ES-I3 (cell line): ENCODE results near the gene RETREG2.
A peak's percentile ranks its signal among the peaks of the same experiment; 100 is the strongest.

Source experiments
- H3K36me3 ChIP-seq: 2 replicates; pipeline ENCODE4 v1.6.1; 2013; ENCODE audit warnings: mild to moderate bottlenecking, low read length, control low read depth, moderate library complexity; ENCODE audit not compliant: insufficient read depth
- H3K4me1 ChIP-seq: 2 replicates; pipeline ENCODE4 v1.6.1; 2013; ENCODE audit warnings: mild to moderate bottlenecking, control low read depth, low read length; ENCODE audit not compliant: insufficient read depth
- H3K9ac ChIP-seq: 2 replicates; pipeline ENCODE4 v1.6.1; 2013; ENCODE audit warnings: low read depth, mild to moderate bottlenecking, low read length, moderate library complexity
- H3K9me3 ChIP-seq: 2 replicates; pipeline ENCODE4 v1.6.1; 2013; ENCODE audit warnings: mild to moderate bottlenecking, low read length, moderate library complexity; ENCODE audit not compliant: control insufficient read depth, insufficient read depth

Gene RETREG2

DNA sequence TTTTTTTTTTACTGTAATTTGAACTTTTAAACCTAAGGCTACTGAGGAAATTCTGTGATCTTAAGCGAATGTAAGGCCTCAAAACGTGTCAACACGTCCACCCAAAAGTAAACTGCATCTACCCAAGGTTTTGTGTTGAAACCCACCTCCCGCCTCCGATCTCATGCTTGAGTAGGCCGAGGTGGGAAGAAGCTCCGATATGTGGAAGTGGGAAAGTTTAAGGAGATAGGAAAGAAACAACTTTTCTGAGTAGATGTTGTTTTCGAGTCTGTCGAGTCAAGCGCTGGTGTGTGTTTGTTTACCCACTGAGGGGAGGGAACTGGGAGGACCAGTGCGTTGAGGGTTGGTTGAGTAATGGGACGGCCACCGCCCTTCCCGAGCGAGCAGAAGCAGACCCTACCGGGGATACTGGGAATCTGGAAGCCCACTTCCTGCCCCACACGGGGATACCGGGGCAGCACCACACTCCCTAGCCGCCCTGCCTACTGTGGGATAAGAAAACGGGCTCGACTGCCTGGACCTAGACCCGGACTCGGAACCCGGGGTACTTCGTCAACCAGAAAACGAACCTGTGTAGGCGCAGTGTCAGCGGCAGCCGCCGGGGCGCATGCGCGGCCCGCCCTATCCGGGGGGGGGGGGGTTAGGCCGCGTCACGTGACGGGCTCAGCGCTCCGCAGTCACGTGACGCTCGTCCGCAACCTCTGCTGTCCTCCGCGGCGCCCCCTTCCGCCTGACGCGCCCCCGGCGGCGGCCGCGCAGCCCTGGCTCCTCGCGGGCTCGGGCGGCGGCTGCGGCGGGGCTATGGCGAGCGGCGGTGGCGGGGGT is at the start of gene RETREG2:
Gene RETREG2, plus strand, starts transcription at position 724 of the 825 bp plus-strand sequence. Its CDS starts 78 bp downstream, at position 802.
- Histone ChIP-seq H3K9ac (peak within 1 kb of the TSS; percentile 94), H3K36me3 (no peaks in the 10 kb centered on the region), H3K4me1 (peaks cover 5% of the 10 kb centered on the region; the same call in 1 of the 2 replicates), H3K9me3 (no peaks in the 10 kb centered on the region)

- Histone ChIP-seq H3K4me1 (no peaks in the 10 kb centered on the region), H3K9me3 (no peaks in the 10 kb centered on the region), H3K36me3 (no peaks in the 10 kb centered on the region), H3K9ac (no peak overlapping the region)
Measured at GRCh38 chr2:219128396-219128795, 49.7 kb upstream of the RETREG2 start.

GRCh38 chr2:219129589-219129988 is 48.5 kb upstream of the RETREG2 start:
- H3K36me3 ChIP-seq, result no peaks in the 10 kb centered on the region
- H3K9me3 ChIP-seq, result no peaks in the 10 kb centered on the region
- H3K9ac ChIP-seq, result no peak overlapping the region
- no peaks in the 10 kb centered on the region for H3K4me1 ChIP-seq

GRCh38 chr2:219131327-219131726 is 46.7 kb upstream of the RETREG2 start:
- Histone ChIP-seq H3K9ac (no peak overlapping the region), H3K9me3 (no peaks in the 10 kb centered on the region)

GRCh38 chr2:219131744-219132143 is 46.3 kb upstream of the RETREG2 start:
- no peaks in the 10 kb centered on the region for H3K4me1 ChIP-seq
- no peaks in the 10 kb centered on the region for H3K36me3 ChIP-seq
- H3K9me3 ChIP-seq, result no peaks in the 10 kb centered on the region
- no peak overlapping the region for H3K9ac ChIP-seq

More at GRCh38 chr2:219131327-219131726, 46.7 kb upstream of the RETREG2 start:
- H3K36me3 ChIP-seq, result no peaks in the 10 kb centered on the region
- no peaks in the 10 kb centered on the region for H3K4me1 ChIP-seq

DNA sequence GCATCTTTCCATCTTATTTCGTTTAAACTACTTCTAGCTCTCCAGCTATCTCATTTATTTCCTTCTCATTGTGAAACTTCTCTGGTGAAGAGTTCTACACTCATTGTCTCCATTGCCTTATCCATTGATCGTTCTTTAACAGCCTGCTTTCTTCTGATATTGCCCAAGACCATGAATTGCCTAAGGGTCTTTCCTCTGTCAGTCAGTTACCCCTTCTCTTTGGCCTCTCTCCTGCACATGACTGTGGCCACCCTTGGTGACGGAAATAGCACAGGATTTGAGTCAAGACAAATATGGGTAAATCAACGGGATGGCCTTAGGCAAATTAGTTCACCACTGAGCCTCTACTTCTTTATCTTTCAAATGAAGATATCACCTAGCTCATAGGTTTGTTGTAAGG is 44.1 kb upstream of the RETREG2 start:
- H3K9me3 ChIP-seq, result no peaks in the 10 kb centered on the region
- H3K36me3 ChIP-seq, result no peaks in the 10 kb centered on the region
- no peak overlapping the region for H3K9ac ChIP-seq
- H3K4me1 ChIP-seq, result no peaks in the 10 kb centered on the region

DNA sequence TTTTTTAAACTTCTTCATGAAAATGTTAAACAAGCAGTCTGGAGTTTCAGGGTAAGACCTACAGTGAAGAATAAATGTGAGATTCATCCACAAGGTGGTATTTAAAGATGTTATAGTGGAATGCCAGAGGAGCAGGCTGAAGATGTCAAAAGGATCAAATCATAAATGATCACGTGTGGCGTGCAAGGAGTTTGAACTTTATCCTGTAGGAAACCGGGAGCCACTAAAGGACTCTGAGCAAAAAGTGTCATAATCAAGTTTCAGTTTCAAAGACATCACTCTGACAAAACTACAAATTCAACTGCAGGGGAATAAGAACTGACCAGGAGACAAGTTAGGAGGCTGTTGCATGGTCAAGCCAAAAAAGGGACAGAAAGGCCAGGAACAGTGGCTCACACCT is 37.4 kb upstream of the RETREG2 start:
- Histone ChIP-seq H3K4me1 (no peaks in the 10 kb centered on the region), H3K36me3 (no peaks in the 10 kb centered on the region)

DNA sequence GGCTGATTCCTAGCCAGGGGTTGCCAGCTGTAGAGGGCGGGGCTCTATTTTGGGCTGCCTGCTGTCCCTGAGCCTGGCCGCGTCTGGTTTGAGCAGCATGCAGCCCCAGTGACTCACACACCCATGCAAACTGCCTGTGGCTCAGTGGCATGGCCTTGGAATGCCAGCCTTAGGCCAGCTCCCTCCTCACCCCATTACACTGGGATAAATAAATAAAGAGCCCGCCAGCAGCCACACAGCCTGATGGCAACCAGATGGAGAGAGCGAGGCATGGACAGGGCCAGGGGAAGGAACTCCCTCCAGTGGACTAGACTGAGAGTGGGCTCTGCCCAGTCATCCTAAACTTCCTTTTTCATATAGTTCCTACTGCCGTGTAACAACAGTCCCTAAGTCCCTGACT is 35.7 kb upstream of the RETREG2 start:
- Histone ChIP-seq H3K9me3 (no peaks in the 10 kb centered on the region), H3K4me1 (no peaks in the 10 kb centered on the region), H3K9ac (no peak overlapping the region), H3K36me3 (no peaks in the 10 kb centered on the region)

More for the DNA sequence above, 37.4 kb upstream of the RETREG2 start:
- Histone ChIP-seq H3K9me3 (no peaks in the 10 kb centered on the region), H3K9ac (no peak overlapping the region)

GRCh38 chr2:219149667-219150066 is 28.4 kb upstream of the RETREG2 start:
- Histone ChIP-seq H3K36me3 (no peaks in the 10 kb centered on the region; the same call in 1 of the 2 replicates), H3K4me1 (no peaks in the 10 kb centered on the region), H3K9me3 (no peaks in the 10 kb centered on the region), H3K9ac (no peak overlapping the region)

DNA sequence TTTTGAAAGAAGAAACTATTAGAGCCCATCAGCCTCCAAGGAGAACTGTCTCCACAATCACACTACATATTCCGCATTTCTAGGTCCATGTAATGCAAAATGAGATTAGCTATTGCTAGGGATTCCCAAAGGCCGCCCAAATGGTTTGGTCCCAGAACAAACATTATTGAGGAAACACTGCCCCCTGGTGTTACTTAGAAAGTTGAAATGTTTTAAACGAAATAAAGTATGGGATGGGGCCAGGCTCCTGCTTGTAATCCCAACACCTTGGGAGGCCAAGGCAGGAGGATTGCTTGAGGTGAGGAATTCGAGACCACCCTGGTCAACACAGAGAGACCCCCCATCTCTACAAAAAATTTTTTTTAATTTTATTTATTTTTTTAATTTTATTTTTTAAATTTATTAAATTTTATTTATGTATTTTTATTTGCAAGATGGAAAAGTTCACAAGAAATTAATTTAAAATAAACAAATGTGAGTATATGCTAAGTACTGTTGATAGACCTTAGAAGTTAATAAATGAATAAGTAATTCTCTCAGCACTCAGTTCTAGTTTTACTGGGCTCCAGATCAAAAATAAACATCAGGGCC is 22.9 kb upstream of the RETREG2 start:
- Histone ChIP-seq H3K4me1 (no peaks in the 10 kb centered on the region), H3K36me3 (no peaks in the 10 kb centered on the region; the same call in 1 of the 2 replicates), H3K9ac (no peak overlapping the region), H3K9me3 (no peaks in the 10 kb centered on the region)

GRCh38 chr2:219157396-219157795 is 20.7 kb upstream of the RETREG2 start:
- H3K36me3 ChIP-seq, result no peaks in the 10 kb centered on the region; the same call in 1 of the 2 replicates
- no peak overlapping the region for H3K9ac ChIP-seq

DNA sequence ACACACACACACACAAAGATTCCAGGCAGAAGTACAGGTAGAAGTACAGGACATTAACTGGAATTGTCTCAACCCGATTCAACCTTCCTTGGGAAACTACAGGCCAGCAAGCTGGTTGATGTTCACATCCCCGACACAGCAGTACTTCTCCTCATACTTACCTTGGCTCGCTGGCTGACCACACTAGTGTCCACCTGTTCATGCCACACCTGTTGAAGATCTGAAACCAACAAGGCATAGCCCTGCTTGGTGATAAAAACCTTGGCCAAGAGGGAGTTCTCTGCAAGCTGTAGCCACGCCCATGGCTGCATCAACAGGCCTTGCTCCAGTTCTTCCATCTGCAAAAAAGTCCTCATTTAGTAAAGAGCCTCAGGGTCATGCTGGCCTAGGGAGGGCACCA is 20.1 kb upstream of the RETREG2 start:
- Histone ChIP-seq H3K36me3 (no peaks in the 10 kb centered on the region; the same call in 1 of the 2 replicates), H3K4me1 (no peaks in the 10 kb centered on the region; the same call in 1 of the 2 replicates), H3K9ac (no peak overlapping the region), H3K9me3 (no peaks in the 10 kb centered on the region)

More at GRCh38 chr2:219157396-219157795, 20.7 kb upstream of the RETREG2 start:
- Histone ChIP-seq H3K4me1 (no peaks in the 10 kb centered on the region; the same call in 1 of the 2 replicates), H3K9me3 (no peaks in the 10 kb centered on the region)

DNA sequence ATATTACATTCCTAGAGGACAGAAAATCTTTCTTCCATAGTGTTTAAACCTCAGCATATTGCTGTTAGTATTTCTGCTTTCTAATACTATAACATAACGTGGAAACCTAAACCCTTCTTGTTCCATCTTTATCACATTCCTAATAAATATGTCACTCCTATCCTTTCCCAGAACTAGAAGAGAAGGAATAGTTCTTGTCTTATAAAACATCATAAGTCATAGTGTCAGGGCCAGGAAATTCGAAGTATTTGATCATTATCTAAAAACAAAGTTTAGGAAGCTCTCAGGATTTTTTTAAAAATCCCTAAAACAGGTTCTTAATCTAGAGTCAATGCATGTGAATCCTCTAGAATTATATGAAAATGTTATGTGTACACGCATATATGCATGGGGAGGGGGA is 19.5 kb upstream of the RETREG2 start:
- no peaks in the 10 kb centered on the region; the same call in 1 of the 2 replicates for H3K36me3 ChIP-seq
- no peaks in the 10 kb centered on the region; the same call in 1 of the 2 replicates for H3K4me1 ChIP-seq
- H3K9ac ChIP-seq, result no peak overlapping the region
- no peaks in the 10 kb centered on the region for H3K9me3 ChIP-seq

DNA sequence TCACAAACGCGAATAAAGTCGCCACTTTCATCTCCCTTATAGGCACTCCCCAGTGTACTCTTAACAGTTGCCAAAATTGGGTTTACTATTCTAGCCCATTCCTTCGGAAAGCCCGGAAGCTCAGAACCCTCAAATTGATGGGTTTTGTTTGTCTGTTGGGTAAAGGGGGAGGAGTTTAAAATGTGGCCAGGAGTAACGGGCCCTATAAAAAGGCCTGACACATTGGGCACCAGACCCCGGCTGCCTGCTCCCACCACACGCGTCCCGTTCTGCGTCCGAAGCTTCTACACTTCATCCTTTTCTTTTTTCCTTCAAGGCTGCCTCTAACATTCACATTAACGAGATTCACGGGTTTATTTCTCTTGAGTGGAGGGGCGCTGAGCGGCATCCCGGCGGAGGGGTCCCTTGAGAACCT is 18.3 kb upstream of the RETREG2 start:
- H3K9ac ChIP-seq, result peak overlapping the region; percentile 87; the same call in 1 of the 2 replicates
- H3K9me3 ChIP-seq, result no peaks in the 10 kb centered on the region
- no peaks in the 10 kb centered on the region for H3K36me3 ChIP-seq
- no peaks in the 10 kb centered on the region; the same call in 1 of the 2 replicates for H3K4me1 ChIP-seq
